ENCODE results near the gene EPN2. TPM values are rescaled to one million over a fixed set of nuclear protein-coding genes. Genes with fewer than 3 reads are reported as not detected.

Gene EPN2
- total RNA-seq, 1 experiment from 2014 or later, result 57.8 TPM

- no peak overlapping the region for H2BK120ac ChIP-seq (ENCODE audit: low read depth, low read length, poor library complexity, severe bottlenecking)
- H4K5ac ChIP-seq (ENCODE audit: insufficient read length, low read depth, low read length), result no peak overlapping the region
- H3T11ph ChIP-seq (ENCODE audit: low read length), result no peak overlapping the region
- no peak overlapping the region for H3K18ac ChIP-seq (ENCODE audit: insufficient read length, low read depth, low read length)
- H2BK20ac ChIP-seq (ENCODE audit: low read depth, low read length, poor library complexity, severe bottlenecking), result no peak overlapping the region
- H3K79me2 ChIP-seq (ENCODE audit: insufficient read depth, low read length), result no peaks in the 10 kb centered on the region; the same call in 1 of the 2 replicates
- H2BK5ac ChIP-seq (ENCODE audit: insufficient read length, low read length), result no peak overlapping the region
- H3K56ac ChIP-seq (ENCODE audit: insufficient read length, low read depth, low read length), result no peak overlapping the region
- no peak overlapping the region for H3K27ac ChIP-seq (ENCODE audit: insufficient read length, low read depth, low read length)
- Mint-ChIP-seq H3K27ac (peak overlapping the region in 2 of 3 experiments; percentile 59 to 85; a peak in 1 of 7 replicates), H3K9me3 (no peaks in the 10 kb centered on the region), H3K4me3 (no peak overlapping the region; a peak in 1 of 5 replicates), H3K27me3 (ENCODE audit: low read depth) (no peaks in the 10 kb centered on the region), H3K36me3 (ENCODE audit: insufficient read depth in 1 of 3, low read depth in 3 of 3) (peaks cover 0 to 8% (median 0%) of the 10 kb centered on the region in 3 experiments; a peak in 2 of 7 replicates), H3K4me1 (peaks cover 10 to 14% of the 10 kb centered on the region in 2 experiments)
- no peak overlapping the region for H3K23ac ChIP-seq (ENCODE audit: insufficient read length, low read depth, low read length)
- H4K91ac ChIP-seq (ENCODE audit: insufficient read length, low read depth, low read length), result no peak overlapping the region
- no peaks in the 10 kb centered on the region for H3K23me2 ChIP-seq (ENCODE audit: insufficient read length, low read depth, low read length, poor library complexity, severe bottlenecking)
- no peak for TF ChIP-seq CTCF (conservative IDR thresholded peaks at IDR 0.05)
- H2BK15ac ChIP-seq (ENCODE audit: low read depth, low read length), result no peak overlapping the region
- no peaks in the 10 kb centered on the region for H3K79me1 ChIP-seq (ENCODE audit: insufficient read depth, low read depth, low read length, poor library complexity, severe bottlenecking)
- H3K9ac ChIP-seq (ENCODE audit: extremely low read depth, insufficient read length, low read length), result no peak overlapping the region
- no peak for DNase-seq
- no peak overlapping the region for H3K14ac ChIP-seq (ENCODE audit: insufficient read depth, low read length)
- H3K27me3 ChIP-seq (ENCODE audit: insufficient read depth, low read length), result no peaks in the 10 kb centered on the region
- no peak overlapping the region for H2BK12ac ChIP-seq (ENCODE audit: insufficient read length, low read depth, low read length)
- no peak overlapping the region for H3K4ac ChIP-seq (ENCODE audit: low read depth, low read length)
- no peak overlapping the region for H2AK5ac ChIP-seq (ENCODE audit: insufficient read length, low read length)
- no peaks in the 10 kb centered on the region for H3K9me3 ChIP-seq (ENCODE audit: control insufficient read depth, low read depth, low read length)
- no peak overlapping the region for H3K4me2 ChIP-seq (ENCODE audit: insufficient read depth, insufficient read length, low read length)
- no peak overlapping the region for H2AFZ ChIP-seq (ENCODE audit: low read length)
- H3K4me1 ChIP-seq (ENCODE audit: insufficient read depth, low read length), result no peaks in the 10 kb centered on the region
- H4K8ac ChIP-seq (replicated peaks; ENCODE audit: insufficient read length, low read depth, low read length), result no peak overlapping the region
- no CpG with 5 or more reads among the region's 9 CpGs for WGBS (ENCODE audit: extremely low coverage, insufficient read length, low lambda C conversion rate)
- H4K20me1 ChIP-seq (ENCODE audit: control insufficient read depth, insufficient read depth, insufficient read length), result no peaks in the 10 kb centered on the region
Observed at GRCh38 chr17:19301973-19302372, 64.8 kb downstream of the EPN2 start.

Data from H9 (cell line).